Calu3 (cell line): ENCODE data around the gene TWF2. TPM values are rescaled to one million over a fixed set of nuclear protein-coding genes. Genes with fewer than 3 reads are reported as not detected.

ENCODE experiments used
- BruUV-seq: library from RNA; stranded (reverse); fragments of 400-500 nt; replicated peaks from 2 replicates; lab custom pipeline; 2021; lab: Mats Ljungman, UMichigan
- CTCF ChIA-PET: fragments of 300-600 bp; sonication (Branson Sonifier 250); formaldehyde crosslinking; loops from one replicate; lab custom pipeline; 2022; ENCODE audit warnings: antibody characterized with exemption; lab: Charles Lee
- DNase-seq: peaks from one replicate; pipeline ENCODE4 v3.0.0; 2022
- H3K27ac Mint-ChIP-seq: one replicate; pipeline ENCODE4 v1.8.0; 2022; ENCODE audit warnings: mixed read lengths; ENCODE audit not compliant: unreplicated experiment
- H3K27me3 Mint-ChIP-seq: one replicate; pipeline ENCODE4 v1.8.0; 2022; ENCODE audit warnings: mixed read lengths; ENCODE audit not compliant: unreplicated experiment
- H3K36me3 Mint-ChIP-seq: one replicate; pipeline ENCODE4 v1.8.0; 2022; ENCODE audit warnings: mild to moderate bottlenecking, moderate library complexity, mixed read lengths; ENCODE audit not compliant: insufficient read depth, unreplicated experiment
- H3K4me1 Mint-ChIP-seq: one replicate; pipeline ENCODE4 v1.8.0; 2022; ENCODE audit warnings: mild to moderate bottlenecking, low read depth, mixed read lengths; ENCODE audit not compliant: unreplicated experiment
- H3K4me3 Mint-ChIP-seq: one replicate; pipeline ENCODE4 v1.8.0; 2022; ENCODE audit warnings: mild to moderate bottlenecking, low read depth, moderate library complexity, mixed read lengths; ENCODE audit not compliant: unreplicated experiment
- H3K9me3 Mint-ChIP-seq: one replicate; pipeline ENCODE4 v1.8.0; 2022; ENCODE audit warnings: low read depth, mixed read lengths; ENCODE audit not compliant: unreplicated experiment
- intact Hi-C: fragments of 100-400 bp; cut with micrococcal nuclease; formaldehyde crosslinking; loops from one replicate; pipeline ENCODE4 v1.10.0; 2022; ENCODE audit not compliant: unreplicated experiment
- total RNA-seq: library from RNA; stranded (reverse); gene quantifications from 2 replicates; pipeline ENCODE4 v1.2.3, GENCODE V29; 2022
- TF ChIP-seq, protein P1 (sequence below): fragments of 200-600 bp; IDR thresholded peaks from one replicate; pipeline ENCODE4 v1.8.0; 2022; ENCODE audit warnings: antibody characterized with exemption; ENCODE audit not compliant: unreplicated experiment

The TWF2 gene
- total RNA-seq, 1 experiment from 2014 or later: 49.1 TPM

DNA sequence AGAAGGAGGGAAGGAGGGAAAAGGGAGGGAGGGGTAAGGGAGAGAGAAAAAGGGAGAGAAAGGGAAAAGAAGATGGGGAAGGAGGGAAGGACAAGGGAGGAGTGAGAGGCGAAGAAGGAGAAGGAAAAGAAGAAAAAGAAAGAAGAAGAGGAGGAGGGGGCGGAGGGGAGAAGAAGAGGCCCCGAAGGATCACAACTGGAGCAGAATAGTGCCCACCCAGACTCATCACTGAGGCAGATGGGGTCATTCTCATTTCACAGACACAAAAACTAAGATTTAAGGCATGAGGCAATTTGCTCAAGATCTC is 43.7 kb downstream of the TWF2 start:
- no peak for DNase-seq
- CTCF ChIA-PET: no interaction called here
- Mint-ChIP-seq H3K36me3 (peaks cover 31% of the 10 kb centered on the region), H3K4me3 (no peak overlapping the region), H3K27ac (no peak overlapping the region), H3K9me3 (no peaks in the 10 kb centered on the region), H3K27me3 (no peaks in the 10 kb centered on the region), H3K4me1 (peaks cover 43% of the 10 kb centered on the region)
- intact Hi-C loops: loop anchor here (5.0 kb wide), 1 partner anchor 43 kb away; the partner anchor contains the start of gene POC1A
- TF ChIP-seq, protein P1, sequence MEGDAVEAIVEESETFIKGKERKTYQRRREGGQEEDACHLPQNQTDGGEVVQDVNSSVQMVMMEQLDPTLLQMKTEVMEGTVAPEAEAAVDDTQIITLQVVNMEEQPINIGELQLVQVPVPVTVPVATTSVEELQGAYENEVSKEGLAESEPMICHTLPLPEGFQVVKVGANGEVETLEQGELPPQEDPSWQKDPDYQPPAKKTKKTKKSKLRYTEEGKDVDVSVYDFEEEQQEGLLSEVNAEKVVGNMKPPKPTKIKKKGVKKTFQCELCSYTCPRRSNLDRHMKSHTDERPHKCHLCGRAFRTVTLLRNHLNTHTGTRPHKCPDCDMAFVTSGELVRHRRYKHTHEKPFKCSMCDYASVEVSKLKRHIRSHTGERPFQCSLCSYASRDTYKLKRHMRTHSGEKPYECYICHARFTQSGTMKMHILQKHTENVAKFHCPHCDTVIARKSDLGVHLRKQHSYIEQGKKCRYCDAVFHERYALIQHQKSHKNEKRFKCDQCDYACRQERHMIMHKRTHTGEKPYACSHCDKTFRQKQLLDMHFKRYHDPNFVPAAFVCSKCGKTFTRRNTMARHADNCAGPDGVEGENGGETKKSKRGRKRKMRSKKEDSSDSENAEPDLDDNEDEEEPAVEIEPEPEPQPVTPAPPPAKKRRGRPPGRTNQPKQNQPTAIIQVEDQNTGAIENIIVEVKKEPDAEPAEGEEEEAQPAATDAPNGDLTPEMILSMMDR: no peak
- no TSS peak for BruUV-seq

DNA sequence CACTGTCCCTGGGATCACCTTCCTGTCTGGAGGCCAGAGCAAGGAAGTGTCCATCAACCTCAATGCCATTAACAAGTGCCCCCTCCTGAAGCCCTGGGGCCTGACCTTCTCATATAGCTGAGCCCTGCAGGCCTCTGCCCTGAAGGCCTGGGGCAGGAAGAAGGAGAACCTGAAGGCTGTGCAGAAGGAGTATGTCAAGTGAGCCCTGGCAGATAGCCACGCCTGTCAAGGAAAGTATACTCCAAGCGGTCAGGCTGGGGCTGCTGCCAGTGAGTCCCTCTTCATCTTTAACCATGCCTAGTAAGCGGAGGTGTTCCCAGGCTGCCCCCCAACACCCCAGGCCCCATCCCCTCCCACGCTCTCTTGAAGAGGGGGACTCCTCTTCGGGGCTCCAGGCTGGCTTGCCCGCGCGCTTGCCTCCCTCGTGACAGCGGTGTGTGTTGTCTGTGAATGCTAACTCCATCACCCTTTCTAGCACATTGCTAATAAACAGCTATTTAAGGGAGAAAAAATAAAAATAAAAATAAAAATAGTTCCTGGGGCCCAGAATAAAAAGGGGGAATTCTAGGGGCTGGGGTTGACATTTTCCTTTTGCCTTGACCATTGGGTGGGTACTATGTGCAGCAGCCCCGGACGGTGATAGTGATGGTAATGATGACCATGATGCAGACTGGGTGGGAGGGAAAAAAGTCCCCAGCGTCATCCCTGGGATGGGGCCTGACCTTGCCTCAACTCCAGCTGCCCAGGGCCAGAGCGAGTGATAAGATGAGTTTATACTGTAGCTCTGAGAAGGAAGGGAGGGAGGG is 44.3 kb downstream of the TWF2 start:
- TF ChIP-seq, protein P1: no peak
- H3K36me3 Mint-ChIP-seq: peaks cover 27% of the 10 kb centered on the region
- H3K27ac Mint-ChIP-seq: no peak overlapping the region
- no peak for DNase-seq
- H3K4me1 Mint-ChIP-seq: peaks cover 46% of the 10 kb centered on the region
- H3K27me3 Mint-ChIP-seq: no peaks in the 10 kb centered on the region
- BruUV-seq: no TSS peak
- no peak overlapping the region for H3K4me3 Mint-ChIP-seq
- CTCF ChIA-PET: no interaction called here
- intact Hi-C loops: loop anchor here (5.0 kb wide), 1 partner anchor 42 kb away; the partner anchor contains the start of gene POC1A
- H3K9me3 Mint-ChIP-seq: no peaks in the 10 kb centered on the region

DNA sequence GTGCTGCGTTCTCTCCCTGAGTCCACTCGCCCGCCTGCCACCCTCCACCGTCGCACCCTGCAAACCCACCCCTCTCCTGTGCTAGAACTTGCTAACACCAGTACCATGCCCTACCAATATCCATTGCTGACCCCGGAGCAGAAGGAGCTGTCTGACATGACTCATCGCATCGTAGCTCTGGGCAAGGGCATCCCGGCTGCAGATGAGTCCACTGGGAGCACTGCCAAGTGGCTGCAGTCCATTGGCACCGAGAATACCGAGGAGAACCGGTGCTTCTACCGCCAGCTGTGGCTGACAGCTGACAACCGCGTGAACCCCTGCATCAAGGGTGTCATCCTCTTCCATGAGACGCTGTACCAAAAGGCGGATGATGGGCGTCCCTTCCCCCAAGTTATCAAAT is 45.9 kb downstream of the TWF2 start:
- TF ChIP-seq, protein P1: no peak
- peaks cover 38% of the 10 kb centered on the region for H3K4me1 Mint-ChIP-seq
- no peaks in the 10 kb centered on the region for H3K9me3 Mint-ChIP-seq
- no TSS peak for BruUV-seq
- no peak overlapping the region for H3K27ac Mint-ChIP-seq
- no peak overlapping the region for H3K4me3 Mint-ChIP-seq
- H3K36me3 Mint-ChIP-seq: peaks cover 12% of the 10 kb centered on the region
- CTCF ChIA-PET: no interaction called here
- intact Hi-C loops: no loop called here
- H3K27me3 Mint-ChIP-seq: no peaks in the 10 kb centered on the region
- no peak for DNase-seq

DNA sequence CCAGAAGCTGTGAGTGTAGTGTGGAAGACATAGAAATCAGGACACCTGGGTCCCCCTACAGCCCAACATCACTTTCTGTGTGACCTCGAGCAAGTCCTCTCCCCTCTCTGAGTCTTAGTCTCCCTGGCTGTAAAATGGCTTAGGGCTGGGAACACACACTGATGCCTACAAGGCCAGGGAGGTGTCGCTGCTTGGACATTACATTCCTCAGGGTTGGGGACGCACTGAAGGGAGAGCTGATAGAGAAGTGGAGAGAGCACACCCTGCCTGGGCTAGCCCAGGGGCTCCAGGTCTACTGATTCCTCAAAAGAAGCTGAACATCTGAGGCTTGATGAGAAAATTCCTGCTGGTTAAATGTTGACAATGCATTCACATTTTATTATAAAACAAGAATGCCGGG is 47.3 kb downstream of the TWF2 start:
- peaks cover under 1% of the 10 kb centered on the region for H3K36me3 Mint-ChIP-seq
- peaks cover 25% of the 10 kb centered on the region for H3K4me1 Mint-ChIP-seq
- intact Hi-C loops: no loop called here
- H3K4me3 Mint-ChIP-seq: no peak overlapping the region
- BruUV-seq: no TSS peak
- TF ChIP-seq, protein P1: no peak
- no peak overlapping the region for H3K27ac Mint-ChIP-seq
- no peaks in the 10 kb centered on the region for H3K27me3 Mint-ChIP-seq
- H3K9me3 Mint-ChIP-seq: no peaks in the 10 kb centered on the region
- CTCF ChIA-PET: no interaction called here
- no peak for DNase-seq
